CD4-positive, alpha-beta T cell treated with Interleukin-1 beta for 1 hour (primary cell): Measurements from ENCODE around the gene GSTP1.

Experiments
- DNase-seq, 2 donors: peaks; one replicate each; pipeline ENCODE4 v3.0.0-alpha.2; 2020 to 2022

GSTP1 gene

GRCh38 chr11:67632175-67632981, 48.8 kb downstream of the GSTP1 start:
- DNase-seq: no peak

- no peak for DNase-seq
These were observed 49.6 kb downstream of the GSTP1 start for GRCh38 chr11:67632982-67633755.

- DNase-seq: no peak
These were observed 50.2 kb downstream of the GSTP1 start for GRCh38 chr11:67633758-67634365.

GRCh38 chr11:67634366-67635230, 51.0 kb downstream of the GSTP1 start:
- no peak for DNase-seq

- DNase-seq: no peak
These were observed 51.6 kb downstream of the GSTP1 start for GRCh38 chr11:67635231-67635521.
